Measurements from ENCODE around the gene ATP11B.

Gene ATP11B

GRCh38 chr3:182792901-182793662, at the start of gene ATP11B:
ATP11B (plus strand) TSS chr3:182793504; CDS start chr3:182793760, 256 bp downstream.
- DNase-seq (ENCODE audit: low spot score): peak; percentile 92

- no peak for DNase-seq (ENCODE audit: low spot score)
These were observed 46.3 kb upstream of the ATP11B start for GRCh38 chr3:182746959-182747358.

- no peak for DNase-seq (ENCODE audit: low spot score)
These were observed 38.0 kb upstream of the ATP11B start for GRCh38 chr3:182755308-182755707.

GRCh38 chr3:182755712-182756111, 37.6 kb upstream of the ATP11B start:
- no peak for DNase-seq (ENCODE audit: low spot score)

- no peak for DNase-seq (ENCODE audit: low spot score)
These were observed 32.6 kb upstream of the ATP11B start for GRCh38 chr3:182760576-182761164.

GRCh38 chr3:182763896-182764295, 29.4 kb upstream of the ATP11B start:
- DNase-seq (ENCODE audit: low spot score): no peak

- DNase-seq (ENCODE audit: low spot score): no peak
These were observed 28.0 kb upstream of the ATP11B start for GRCh38 chr3:182765287-182765686.

- no peak for DNase-seq (ENCODE audit: low spot score)
These were observed 27.2 kb upstream of the ATP11B start for GRCh38 chr3:182766099-182766498.

GRCh38 chr3:182768413-182768812, 24.9 kb upstream of the ATP11B start:
- DNase-seq (ENCODE audit: low spot score): no peak

- no peak for DNase-seq (ENCODE audit: low spot score)
These were observed 23.6 kb upstream of the ATP11B start for GRCh38 chr3:182769673-182770072.

GRCh38 chr3:182782149-182782548, 11.2 kb upstream of the ATP11B start:
- no peak for DNase-seq (ENCODE audit: low spot score)

- DNase-seq (ENCODE audit: low spot score): no peak
These were observed 10.2 kb upstream of the ATP11B start for GRCh38 chr3:182783106-182783505.

GRCh38 chr3:182784542-182784941, 8.8 kb upstream of the ATP11B start:
- DNase-seq (ENCODE audit: low spot score): no peak

GRCh38 chr3:182785142-182785541, 8.2 kb upstream of the ATP11B start:
- no peak for DNase-seq (ENCODE audit: low spot score)

- no peak for DNase-seq (ENCODE audit: low spot score)
These were observed 7.5 kb upstream of the ATP11B start for GRCh38 chr3:182785756-182786155.

GRCh38 chr3:182786564-182787196, 6.6 kb upstream of the ATP11B start:
- DNase-seq (ENCODE audit: low spot score): no peak

- DNase-seq (ENCODE audit: low spot score): no peak
These were observed 5.8 kb upstream of the ATP11B start for GRCh38 chr3:182787302-182788036.

GRCh38 chr3:182789371-182789770, 3.9 kb upstream of the ATP11B start:
- DNase-seq (ENCODE audit: low spot score): no peak

- DNase-seq (ENCODE audit: low spot score): no peak
These were observed 2.7 kb upstream of the ATP11B start for GRCh38 chr3:182790612-182791011.

- peak; percentile 73 for DNase-seq (ENCODE audit: low spot score)
These were observed 555 bp downstream of the ATP11B start for GRCh38 chr3:182793663-182794454.

- no peak for DNase-seq (ENCODE audit: low spot score)
These were observed 1.4 kb downstream of the ATP11B start for GRCh38 chr3:182794455-182795388.

Measured in left forelimb (tissue), 1 donor.